HG03196 (cell line): ENCODE data around the gene NCOA5.

ENCODE experiments used
- ATAC-seq: cut with Tn5 transposase; IDR thresholded peaks from one replicate; pipeline ENCODE4 v1.9.1; 2021; ENCODE audit not compliant: unreplicated experiment

The NCOA5 gene

DNA sequence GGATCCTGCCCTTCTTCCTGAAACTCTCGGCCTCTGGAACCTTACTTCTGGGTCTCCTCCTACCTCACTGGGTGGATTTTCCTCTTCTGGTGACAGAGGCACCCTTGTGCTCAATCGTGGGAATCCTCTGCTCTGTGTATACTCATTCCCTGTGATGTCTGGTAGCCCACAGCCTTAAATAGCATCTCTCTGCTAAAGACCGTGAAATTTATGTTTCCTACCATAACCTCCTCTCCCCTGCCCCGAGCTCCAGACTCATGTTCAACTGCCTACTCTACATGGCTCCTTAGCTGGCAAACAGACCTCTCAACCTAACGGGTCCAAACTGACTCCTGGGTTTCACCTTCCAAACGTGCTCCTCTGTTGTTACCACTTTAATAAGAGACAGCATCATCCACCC lies 71.2 kb downstream of the NCOA5 start:
- ATAC-seq = no peak

DNA sequence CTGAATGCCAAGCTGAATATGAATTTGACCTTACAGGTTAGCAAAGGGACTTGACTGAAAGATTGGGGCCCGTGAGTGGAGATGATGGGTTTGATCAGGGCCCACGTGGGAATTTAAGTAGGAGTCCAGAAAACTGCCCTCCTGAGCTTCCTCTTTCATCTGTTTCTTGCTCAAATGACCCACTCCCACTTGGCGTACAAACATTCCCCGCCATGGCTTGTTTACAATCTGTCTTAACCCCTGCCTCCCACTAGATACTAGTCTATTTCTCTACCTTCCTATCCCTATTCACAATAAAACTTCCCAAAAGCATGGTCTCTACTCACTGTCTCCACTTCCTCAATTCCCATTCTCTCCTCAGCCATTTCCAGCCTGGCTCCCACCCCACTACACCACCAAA lies 71.7 kb downstream of the NCOA5 start:
- no peak for ATAC-seq

DNA sequence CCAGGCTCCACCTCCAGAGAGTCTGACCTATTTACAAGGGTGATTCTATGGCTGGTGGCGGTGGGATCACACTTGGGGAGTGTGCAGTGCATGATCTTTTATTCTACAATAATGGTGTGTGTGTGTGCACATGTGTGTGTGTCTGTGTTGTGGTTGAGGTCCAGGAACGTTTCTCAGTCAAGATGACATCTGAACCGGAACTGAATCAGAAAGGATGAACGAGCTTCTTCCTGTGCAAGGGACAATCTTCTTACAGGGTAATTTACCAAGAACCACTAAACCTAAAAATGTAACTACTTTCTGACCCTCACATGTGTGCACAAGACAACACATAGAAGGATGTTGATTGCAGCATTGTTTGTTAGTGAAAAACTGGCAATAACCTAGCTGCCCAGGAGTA lies 72.5 kb downstream of the NCOA5 start:
- no peak for ATAC-seq

DNA sequence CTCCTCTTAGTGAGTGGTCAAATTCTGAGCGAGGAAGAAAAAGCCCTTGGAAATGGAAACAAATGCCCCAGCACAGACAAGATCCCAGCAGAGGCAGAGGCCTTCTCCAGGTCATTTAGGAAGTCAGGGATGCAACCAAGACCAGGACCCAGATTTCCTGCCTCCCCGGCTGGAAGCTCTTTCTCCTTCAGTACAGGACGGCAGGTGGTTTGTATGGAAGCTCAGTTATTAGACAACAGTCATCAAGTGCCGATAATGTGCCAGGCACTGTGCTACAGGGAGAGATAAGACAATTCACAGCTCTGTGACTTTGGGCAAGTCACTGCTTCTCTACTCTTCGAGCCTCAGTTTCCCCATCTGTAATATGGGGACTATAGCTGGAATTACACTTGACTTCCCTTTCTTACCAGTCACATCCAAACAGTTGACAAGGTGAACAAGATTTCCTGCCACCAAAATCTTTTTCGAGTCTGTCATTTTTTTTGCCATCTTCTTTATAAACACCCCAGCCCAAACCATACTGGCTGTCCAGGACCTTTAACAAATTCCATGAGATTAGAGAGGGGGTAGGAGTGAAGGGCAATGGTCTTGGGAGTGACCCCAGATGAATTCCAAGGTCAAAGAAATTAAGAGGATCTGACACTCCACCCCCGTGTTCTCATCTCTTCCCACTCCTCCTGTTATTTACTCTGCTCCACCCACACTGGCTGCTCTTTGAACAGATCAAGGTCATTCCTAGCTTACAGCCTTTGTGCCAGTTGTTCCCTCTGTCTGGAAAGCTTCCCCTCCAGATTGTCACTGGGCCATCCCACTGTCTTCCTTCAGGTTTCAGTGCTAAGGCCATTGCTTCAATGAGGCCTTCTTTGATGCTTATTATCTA lies 75.0 kb downstream of the NCOA5 start:
- no peak for ATAC-seq

DNA sequence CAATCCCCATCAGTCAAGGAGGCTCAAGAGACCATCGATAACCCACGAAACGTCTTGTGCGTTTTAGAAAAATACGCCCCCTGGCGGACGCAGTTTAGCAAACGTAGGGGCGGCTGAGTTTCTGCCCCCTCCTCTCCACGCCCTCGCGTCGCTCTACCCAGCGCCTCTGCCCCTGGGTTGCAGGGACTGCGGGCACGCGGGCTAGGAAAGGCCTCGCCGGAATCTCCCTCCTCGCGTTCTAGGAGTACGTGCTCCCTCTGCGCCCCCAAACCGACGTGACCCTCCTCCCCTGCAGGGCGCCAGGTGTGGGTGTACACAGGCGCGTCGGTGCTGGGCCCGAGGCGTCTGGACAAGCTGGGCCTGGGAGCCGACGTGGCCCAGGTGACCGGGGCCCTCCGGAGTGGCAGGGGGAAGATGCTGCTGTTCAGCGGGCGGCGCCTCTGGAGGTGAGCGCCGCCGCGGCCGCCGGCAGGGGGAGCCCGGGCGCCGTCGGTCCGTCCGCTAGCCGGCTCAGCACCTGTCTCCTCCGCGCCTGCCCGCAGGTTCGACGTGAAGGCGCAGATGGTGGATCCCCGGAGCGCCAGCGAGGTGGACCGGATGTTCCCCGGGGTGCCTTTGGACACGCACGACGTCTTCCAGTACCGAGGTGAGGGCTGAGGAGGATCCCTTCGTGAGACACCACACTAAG lies 75.8 kb downstream of the NCOA5 start:
- peak; percentile 49 for ATAC-seq

DNA sequence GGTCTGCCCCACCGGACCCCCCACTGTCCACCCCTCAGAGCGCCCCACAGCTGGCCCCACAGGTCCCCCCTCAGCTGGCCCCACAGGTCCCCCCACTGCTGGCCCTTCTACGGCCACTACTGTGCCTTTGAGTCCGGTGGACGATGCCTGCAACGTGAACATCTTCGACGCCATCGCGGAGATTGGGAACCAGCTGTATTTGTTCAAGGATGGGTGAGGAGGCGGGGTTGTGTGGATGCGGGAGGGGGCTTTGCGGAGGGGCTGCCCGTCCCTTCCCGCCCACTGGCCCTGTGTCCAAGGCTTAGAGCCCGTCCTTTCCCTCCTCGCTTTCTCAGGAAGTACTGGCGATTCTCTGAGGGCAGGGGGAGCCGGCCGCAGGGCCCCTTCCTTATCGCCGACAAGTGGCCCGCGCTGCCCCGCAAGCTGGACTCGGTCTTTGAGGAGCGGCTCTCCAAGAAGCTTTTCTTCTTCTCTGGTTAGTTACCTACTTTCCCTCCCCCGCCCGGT lies 76.4 kb downstream of the NCOA5 start:
- no peak for ATAC-seq

DNA sequence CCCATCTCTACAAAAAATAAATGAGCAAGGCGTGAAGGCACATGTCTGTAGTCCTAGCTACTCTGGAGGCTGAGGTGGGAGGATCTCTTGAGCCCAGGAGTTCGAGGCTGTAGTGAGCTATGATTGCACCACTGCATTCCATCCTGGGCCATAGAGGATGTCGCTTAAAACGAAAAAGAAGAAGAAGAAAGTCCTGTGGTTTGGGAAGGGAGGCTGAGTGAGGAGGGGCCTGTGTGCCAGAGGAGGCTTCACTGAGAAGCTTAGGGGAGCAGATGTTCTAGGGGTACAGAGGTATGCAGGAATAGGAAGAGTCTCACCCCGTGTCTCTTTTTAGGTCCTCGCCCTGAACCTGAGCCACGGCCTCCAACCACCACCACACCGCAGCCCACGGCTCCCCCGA lies 76.8 kb downstream of the NCOA5 start:
- ATAC-seq = no peak

DNA sequence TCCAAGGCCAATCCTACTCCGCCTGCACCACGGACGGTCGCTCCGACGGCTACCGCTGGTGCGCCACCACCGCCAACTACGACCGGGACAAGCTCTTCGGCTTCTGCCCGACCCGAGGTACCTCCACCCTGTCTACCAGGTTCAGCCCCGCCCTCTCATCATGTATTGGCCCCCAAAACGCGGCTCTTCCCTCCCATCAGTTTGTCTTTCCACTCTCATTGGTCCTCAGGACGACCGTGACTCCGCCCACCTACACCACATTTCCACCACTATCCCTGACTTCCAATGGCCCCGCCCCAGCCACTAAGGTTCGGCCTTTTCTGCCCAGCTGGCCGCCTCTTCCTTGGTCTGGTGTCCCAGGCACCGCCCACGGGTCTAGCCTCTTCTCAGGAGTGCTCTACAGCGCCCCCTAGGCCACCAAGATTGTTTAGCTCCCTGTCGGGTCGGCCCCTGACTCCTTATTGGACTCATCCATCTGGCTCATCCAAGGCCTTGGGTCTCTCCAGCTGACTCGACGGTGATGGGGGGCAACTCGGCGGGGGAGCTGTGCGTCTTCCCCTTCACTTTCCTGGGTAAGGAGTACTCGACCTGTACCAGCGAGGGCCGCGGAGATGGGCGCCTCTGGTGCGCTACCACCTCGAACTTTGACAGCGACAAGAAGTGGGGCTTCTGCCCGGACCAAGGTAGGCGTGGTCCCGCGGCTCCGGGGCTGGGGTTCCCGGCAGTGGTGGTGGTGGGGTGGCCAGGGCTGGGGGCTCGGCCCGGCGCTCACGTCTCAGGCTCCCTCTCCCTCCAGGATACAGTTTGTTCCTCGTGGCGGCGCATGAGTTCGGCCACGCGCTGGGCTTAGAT lies 77.9 kb downstream of the NCOA5 start:
- no peak for ATAC-seq
